A673 (cell line): ENCODE results near the gene LNPK. TPM values are rescaled to one million over a fixed set of nuclear protein-coding genes. Genes with fewer than 3 reads are reported as not detected.

Source experiments
- BruUV-seq: library from RNA; stranded (reverse); fragments of 400-500 nt; replicated peaks from 2 replicates; lab custom pipeline; 2021; lab: Mats Ljungman, UMichigan
- CTCF ChIA-PET: fragments of 300-600 bp; sonication (Branson Sonifier 250); formaldehyde crosslinking; loops from one replicate; lab custom pipeline; 2022; ENCODE audit warnings: antibody characterized with exemption; lab: Charles Lee
- POLR2A ChIA-PET: fragments of 300-600 bp; sonication (Branson Sonifier 250); formaldehyde crosslinking; loops from one replicate; lab custom pipeline; 2022; ENCODE audit warnings: antibody characterized with exemption; ENCODE audit not compliant: low non-redundant PET; lab: Charles Lee
- DNase-seq: peaks from one replicate; pipeline ENCODE4 v3.0.0-alpha.2; 2015; ENCODE audit warnings: low spot score
- H3K27ac ChIP-seq: fragments of 200-600 bp; sonication (generic); 2 replicates; pipeline ENCODE4 v1.5.1; 2016; ENCODE audit warnings: mixed run types, low read depth, mild to moderate bottlenecking, mixed read lengths, antibody characterized with exemption, low read length; ENCODE audit not compliant: poor library complexity, severe bottlenecking
- H3K27me3 ChIP-seq: fragments of 200-600 bp; sonication (generic); replicated peaks from 2 replicates; pipeline ENCODE4 v1.6.1; 2017; ENCODE audit warnings: mixed run types, low read depth, mild to moderate bottlenecking, mixed read lengths, antibody characterized with exemption, low read length; ENCODE audit not compliant: insufficient read depth, poor library complexity
- H3K36me3 ChIP-seq: fragments of 200-600 bp; sonication (generic); 2 replicates; pipeline ENCODE4 v1.6.1; 2016; ENCODE audit warnings: mixed run types, mild to moderate bottlenecking, mixed read lengths, antibody characterized with exemption, low read length; ENCODE audit not compliant: insufficient read depth, poor library complexity, severe bottlenecking
- H3K4me1 ChIP-seq: fragments of 200-600 bp; sonication (generic); 2 replicates; pipeline ENCODE4 v1.6.1; 2017; ENCODE audit warnings: mixed run types, mild to moderate bottlenecking, mixed read lengths, antibody characterized with exemption, low read length; ENCODE audit not compliant: insufficient read depth, poor library complexity, severe bottlenecking
- H3K4me3 ChIP-seq: fragments of 200-600 bp; sonication (generic); 2 replicates; pipeline ENCODE4 v1.5.1; 2016; ENCODE audit warnings: low read depth, mixed run types, mild to moderate bottlenecking, mixed read lengths, low read length; ENCODE audit not compliant: poor library complexity, severe bottlenecking
- H3K9me3 ChIP-seq: fragments of 200-600 bp; sonication (generic); 2 replicates; pipeline ENCODE4 v1.6.1; 2016; ENCODE audit warnings: mixed run types, low read depth, mild to moderate bottlenecking, mixed read lengths, antibody characterized with exemption, low read length; ENCODE audit not compliant: poor library complexity, severe bottlenecking
- CTCF ChIP-seq: fragments of 300-800, 200-600 bp; sonication (generic); conservative IDR thresholded peaks from 2 replicates; pipeline ENCODE4 v1.5.1; 2017; ENCODE audit warnings: low read depth, mild to moderate bottlenecking, antibody characterized with exemption, low read length, moderate library complexity, mixed read lengths
- EZH2 ChIP-seq: fragments of 200-600 bp; sonication (generic); IDR thresholded peaks from 2 replicates; pipeline ENCODE4 v1.6.1; 2017; ENCODE audit warnings: borderline replicate concordance, low read depth, mild to moderate bottlenecking, mixed read lengths, antibody characterized with exemption, low read length; ENCODE audit not compliant: poor library complexity, severe bottlenecking
- intact Hi-C: fragments of 100-400 bp; cut with micrococcal nuclease; formaldehyde crosslinking; loops from one replicate; pipeline ENCODE4 v1.10.0; 2022; ENCODE audit not compliant: unreplicated experiment
- total RNA-seq: library from RNA; stranded (reverse); gene quantifications from 2 replicates; pipeline ENCODE4 v1.2.3, GENCODE V29; 2021

LNPK gene
- total RNA-seq, 1 experiment from 2014 or later, result 46.6 TPM

GRCh38 chr2:175877845-175878544, 124.1 kb downstream of the LNPK start:
- Histone ChIP-seq H3K9me3 (no peaks in the 10 kb centered on the region), H3K27me3 (peaks cover 3% of the 10 kb centered on the region), H3K4me1 (no peaks in the 10 kb centered on the region), H3K27ac (no peak overlapping the region), H3K36me3 (no peaks in the 10 kb centered on the region), H3K4me3 (no peak overlapping the region)
- intact Hi-C loops, result no loop called here
- ChIA-PET POLR2A (no interaction called here), CTCF (no interaction called here)
- no peak for TF ChIP-seq CTCF
- TF ChIP-seq EZH2, result no peak
- BruUV-seq, result no TSS peak
- DNase-seq, result peak; percentile 6

- ChIA-PET POLR2A (no interaction called here), CTCF (interaction anchor here (0.7 kb wide), 1 partner anchor 578 kb away, joined by 4 read pairs; no protein-coding TSS in a partner anchor)
- no TSS peak for BruUV-seq
- Histone ChIP-seq H3K27ac (no peak overlapping the region), H3K36me3 (no peaks in the 10 kb centered on the region), H3K9me3 (no peaks in the 10 kb centered on the region), H3K4me1 (no peaks in the 10 kb centered on the region), H3K4me3 (no peak overlapping the region), H3K27me3 (peaks cover 3% of the 10 kb centered on the region)
- intact Hi-C loops, result no loop called here
- DNase-seq, result no peak
- no peak for TF ChIP-seq EZH2
- no peak for TF ChIP-seq CTCF
Observed at GRCh38 chr2:175874291-175874690, 127.8 kb downstream of the LNPK start.

Other genes starting within 250 kb of the LNPK start
- gene EVX2, start 81.7 kb upstream of the LNPK start, total RNA-seq, result 0.41 and 0.70 TPM in 2 replicates
- gene HOXD13, start 90.5 kb upstream of the LNPK start, total RNA-seq, result 32.7 and 33.8 TPM in 2 replicates
- gene HOXD12, start 97.5 kb upstream of the LNPK start, total RNA-seq, result 0.58 and 0.72 TPM in 2 replicates
- 107 and 123 TPM in 2 replicates for gene HOXD11, start 105.0 kb upstream of the LNPK start, total RNA-seq
- 88.6 and 98.3 TPM in 2 replicates for gene HOXD10, start 114.5 kb upstream of the LNPK start, total RNA-seq
- 63.0 and 64.9 TPM in 2 replicates for gene HOXD9, start 120.5 kb upstream of the LNPK start, total RNA-seq
- 56.8 and 61.9 TPM in 2 replicates for gene HOXD8, start 127.4 kb upstream of the LNPK start, total RNA-seq
- gene HOXD4, start 149.3 kb upstream of the LNPK start, total RNA-seq, result 30.8 and 34.3 TPM in 2 replicates
- gene HOXD3, start 155.0 kb upstream of the LNPK start, total RNA-seq, result 41.3 and 53.0 TPM in 2 replicates
- not detected in 2 replicates for gene HOXD1, start 186.4 kb upstream of the LNPK start, total RNA-seq